H1 (cell line): ENCODE data around the gene AVPR1B. TPM values are rescaled to one million over a fixed set of nuclear protein-coding genes. Genes with fewer than 3 reads are reported as not detected.

Experiments
- CTCF ChIA-PET: fragments of 300-600 bp; sonication (Branson Sonifier 250); formaldehyde crosslinking; loops from one replicate; lab custom pipeline; 2021; ENCODE audit not compliant: partially characterized antibody; lab: Charles Lee
- POLR2A ChIA-PET: fragments of 300-600 bp; sonication (Branson Sonifier 250); formaldehyde crosslinking; loops from one replicate; lab custom pipeline; 2021; ENCODE audit warnings: inconsistent platforms; ENCODE audit not compliant: partially characterized antibody; lab: Charles Lee
- DNase-seq, 2 experiments: peaks; one replicate each; pipeline versions ENCODE4 v3.0.0 to v3.0.0-alpha.2; 2010 to 2022; ENCODE audit warnings: low spot score in 2 of 2, low read depth in 1 of 2, mixed read lengths in 1 of 2
- FAIRE-seq: peaks from 2 replicates; lab custom pipeline; 2011; peaks lifted over from hg19 to GRCh38; lab: Jason Lieb, UNC
- H2AFZ ChIP-seq: 2 replicates; pipeline ENCODE4 v1.8.1; 2012; ENCODE audit warnings: low read length, inconsistent platforms
- H2AK5ac ChIP-seq: 2 replicates; pipeline ENCODE4 v1.6.1; 2013; ENCODE audit warnings: low read depth, low read length
- H2BK120ac ChIP-seq: replicated peaks from 2 replicates; pipeline ENCODE3; 2013; ENCODE audit warnings: low read depth, low read length, inconsistent platforms
- H2BK12ac ChIP-seq: 2 replicates; pipeline ENCODE4 v1.6.1; 2013; ENCODE audit warnings: low read depth, low read length
- H2BK15ac ChIP-seq: 2 replicates; pipeline ENCODE4 v1.6.1; 2013; ENCODE audit warnings: low read length
- H2BK20ac ChIP-seq: 2 replicates; pipeline ENCODE4 v1.6.1; 2013; ENCODE audit warnings: low read length
- H2BK5ac ChIP-seq: 2 replicates; pipeline ENCODE4 v1.6.1; 2013; ENCODE audit warnings: low read depth, low read length
- H3K14ac ChIP-seq: 2 replicates; pipeline ENCODE4 v1.6.1; 2013; ENCODE audit warnings: inconsistent platforms; ENCODE audit not compliant: insufficient read length
- H3K18ac ChIP-seq: 2 replicates; pipeline ENCODE4 v1.6.1; 2013; ENCODE audit warnings: low read length; ENCODE audit errors: extremely low read depth
- H3K23ac ChIP-seq: 2 replicates; pipeline ENCODE4 v1.6.1; 2013; ENCODE audit warnings: inconsistent platforms; ENCODE audit not compliant: insufficient read length
- H3K23me2 ChIP-seq: 2 replicates; pipeline ENCODE4 v1.6.1; 2013; ENCODE audit warnings: low read depth, low read length
- H3K27ac ChIP-seq: 2 replicates; pipeline ENCODE4 v1.6.1; 2011; ENCODE audit warnings: low read depth, low read length, inconsistent platforms
- H3K27me3 ChIP-seq, 4 experiments: replicated peaks in 1 of 4; 1 replicate in 1 of 4; 2 replicates in 3 of 4; pipeline versions ENCODE4 v1.6.1 to v1.8.1; 2011 to 2013; ENCODE audit warnings: low read length in 3 of 4, mild to moderate bottlenecking in 3 of 4, inconsistent platforms in 2 of 4, mixed read lengths in 2 of 4, moderate library complexity in 1 of 4; ENCODE audit not compliant: control insufficient read depth in 3 of 4, insufficient read depth in 3 of 4; ENCODE audit errors: extremely low read depth in 1 of 4
- H3K36me3 ChIP-seq, 4 experiments: 2 replicates each; pipeline versions ENCODE4 v1.6.1 to v1.8.1; 2011 to 2013; ENCODE audit warnings: mild to moderate bottlenecking in 4 of 4, low read length in 3 of 4, moderate library complexity in 2 of 4, control low read depth in 1 of 4, inconsistent platforms in 1 of 4; ENCODE audit not compliant: insufficient read depth in 4 of 4, control insufficient read depth in 2 of 4
- H3K4ac ChIP-seq: replicated peaks from 2 replicates; pipeline ENCODE3; 2013; ENCODE audit warnings: low read length, low read depth, mixed read lengths, inconsistent platforms; ENCODE audit not compliant: insufficient read length
- H3K4me1 ChIP-seq, 4 experiments: replicated peaks in 1 of 4; 1 replicate in 1 of 4; 2 replicates in 3 of 4; pipeline versions ENCODE4 v1.6.1 to v1.8.1; 2011 to 2013; ENCODE audit warnings: low read length in 3 of 4, inconsistent platforms in 2 of 4, mixed read lengths in 1 of 4; ENCODE audit not compliant: insufficient read depth in 4 of 4, control insufficient read depth in 3 of 4
- H3K4me2 ChIP-seq, 2 experiments: 2 replicates each; pipeline versions ENCODE4 v1.6.1 to v1.8.1; 2011 to 2013; ENCODE audit warnings: low read depth in 2 of 2, low read length in 2 of 2, control low read depth in 1 of 2, inconsistent platforms in 1 of 2, mild to moderate bottlenecking in 1 of 2; ENCODE audit not compliant: insufficient read depth in 1 of 2
- H3K4me3 ChIP-seq, 4 experiments: fragments of 200-600, 300-600 bp in 1 of 4; sonication (generic), shearing (Covaris generic), sonication (Bioruptor Twin) in 1 of 4; 2 replicates each; pipeline versions ENCODE4 v1.5.1 to v1.8.1; 2011 to 2016; ENCODE audit warnings: low read length in 4 of 4, low read depth in 3 of 4, control low read depth in 2 of 4, inconsistent platforms in 2 of 4, mild to moderate bottlenecking in 2 of 4, mixed read lengths in 1 of 4, moderate library complexity in 1 of 4; ENCODE audit not compliant: insufficient read depth in 2 of 4; ENCODE audit errors: extremely low read depth in 1 of 4
- H3K56ac ChIP-seq: replicated peaks from 2 replicates; pipeline ENCODE3; 2013; ENCODE audit warnings: low read depth, mild to moderate bottlenecking, mixed read lengths, low read length, inconsistent platforms; ENCODE audit not compliant: insufficient read length
- H3K79me1 ChIP-seq: 2 replicates; pipeline ENCODE4 v1.6.1; 2013; ENCODE audit warnings: low read depth, low read length, control low read depth
- H3K79me2 ChIP-seq, 2 experiments: 2 replicates each; pipeline versions ENCODE4 v1.6.1 to v1.8.1; 2012 to 2013; ENCODE audit warnings: low read length in 2 of 2, mild to moderate bottlenecking in 2 of 2, inconsistent platforms in 1 of 2; ENCODE audit not compliant: insufficient read depth in 2 of 2, control insufficient read depth in 1 of 2
- H3K9ac ChIP-seq, 4 experiments: replicated peaks in 1 of 4; 1 replicate in 1 of 4; 2 replicates in 3 of 4; pipeline versions ENCODE4 v1.6.1 to v1.8.1; 2011 to 2013; ENCODE audit warnings: low read depth in 3 of 4, low read length in 3 of 4, control low read depth in 2 of 4, mild to moderate bottlenecking in 2 of 4, moderate library complexity in 2 of 4, inconsistent platforms in 1 of 4; ENCODE audit errors: extremely low read depth in 1 of 4
- H3K9me3 ChIP-seq, 2 experiments: 2 replicates each; pipeline versions ENCODE4 v1.6.1 to v1.8.1; 2012 to 2013; ENCODE audit warnings: mild to moderate bottlenecking in 2 of 2, moderate library complexity in 2 of 2, control low read depth in 1 of 2, inconsistent platforms in 1 of 2, low read depth in 1 of 2, low read length in 1 of 2, mixed read lengths in 1 of 2; ENCODE audit not compliant: insufficient read depth in 2 of 2
- H4K20me1 ChIP-seq, 2 experiments: replicated peaks in 1 of 2; 2 replicates each; pipeline versions ENCODE3 to v1.8.1; 2011 to 2013; ENCODE audit warnings: inconsistent platforms in 2 of 2, low read length in 2 of 2, mild to moderate bottlenecking in 1 of 2; ENCODE audit not compliant: insufficient read depth in 2 of 2, control insufficient read depth in 1 of 2
- H4K5ac ChIP-seq: 2 replicates; pipeline ENCODE4 v1.6.1; 2013; ENCODE audit warnings: low read length, low read depth, mixed read lengths, inconsistent platforms; ENCODE audit not compliant: insufficient read length
- H4K8ac ChIP-seq: 2 replicates; pipeline ENCODE4 v1.8.0; 2013; ENCODE audit warnings: mild to moderate bottlenecking, moderate library complexity, low read length, inconsistent platforms; ENCODE audit not compliant: insufficient read depth; ENCODE audit errors: extremely low read depth
- H4K91ac ChIP-seq: replicated peaks from 2 replicates; pipeline ENCODE3; 2013; ENCODE audit warnings: low read length, mixed read lengths, inconsistent platforms; ENCODE audit not compliant: insufficient read length
- BCL11A ChIP-seq, 2 experiments: IDR thresholded peaks; one replicate each; pipeline ENCODE4 v1.6.1; 2011; ENCODE audit warnings: low read depth in 2 of 2, low read length in 2 of 2, mild to moderate bottlenecking in 2 of 2
- JUN ChIP-seq: IDR thresholded peaks from 2 replicates; pipeline ENCODE4 v1.6.1; 2011; ENCODE audit warnings: low read depth, mild to moderate bottlenecking, improper control_type of control experiment, low read length
- MAX ChIP-seq: IDR thresholded peaks from 2 replicates; pipeline ENCODE4 v1.6.1; 2012; ENCODE audit warnings: inconsistent platforms
- RNF2 ChIP-seq: fragments of 200-900, 300-1000 bp; sonication (generic); IDR thresholded peaks from 2 replicates; pipeline ENCODE4 v1.7.1; 2016; ENCODE audit warnings: borderline replicate concordance, low read depth, mild to moderate bottlenecking, antibody characterized with exemption, low read length; ENCODE audit not compliant: poor library complexity, severe bottlenecking; ENCODE audit errors: missing control alignments
- RXRA ChIP-seq: IDR thresholded peaks from 2 replicates; pipeline ENCODE4 v1.6.1; 2011; ENCODE audit warnings: low read depth, mild to moderate bottlenecking, low read length, moderate library complexity; ENCODE audit not compliant: insufficient read depth
- SP1 ChIP-seq: IDR thresholded peaks from 2 replicates; pipeline ENCODE4 v1.6.1; 2011; ENCODE audit warnings: low read depth, low read length
- TAF1 ChIP-seq: IDR thresholded peaks from 2 replicates; pipeline ENCODE4 v1.6.1; 2011; ENCODE audit warnings: mild to moderate bottlenecking, low read depth, low read length
- TCF12 ChIP-seq: IDR thresholded peaks from 2 replicates; pipeline ENCODE4 v1.6.1; 2011; ENCODE audit warnings: low read depth, mild to moderate bottlenecking, low read length
- WGBS, 2 experiments: shearing (Covaris generic) in 1 of 2; methylation state at CpG; one replicate each; pipeline versions ENCODE4 v1.1.6 to v1.1.7; 2013 to 2015; ENCODE audit warnings: low lambda C conversion rate in 2 of 2, mixed read lengths in 2 of 2, inconsistent platforms in 1 of 2, low coverage in 1 of 2, missing lambda C conversion rate in 1 of 2; ENCODE audit not compliant: insufficient replicate concordance in 2 of 2, insufficient coverage in 1 of 2, insufficient read length in 1 of 2; ENCODE audit errors: extremely low coverage in 1 of 2, missing lambda C conversion rate in 1 of 2; 5-methylcytosine and 5-hydroxymethylcytosine counted together
- polyA plus RNA-seq, 7 experiments: library from polyadenylated mRNA; depleted of rRNA in 3 of 7; stranded (reverse) in 5 of 7; unstranded in 2 of 7; fragments of >200 nt in 5 of 7; fragments of 200-250 nt in 2 of 7; gene quantifications; 1 replicate in 5 of 7; 2 replicates in 1 of 7; 4 replicates in 1 of 7; pipeline versions ENCODE4 v1.2.1 to v1.2.3, GENCODE V29; 2011 to 2013; ENCODE audit warnings: missing spikeins in 2 of 7, mixed read lengths in 2 of 7
- total RNA-seq: library from RNA; stranded (reverse); fragmentation: NEBNext Ultra II Directional; extraction: Animal tissue kit (Norgen Biotek cat#: 25700); gene quantifications from 2 replicates; pipeline ENCODE4 v1.2.1, GENCODE V29; 2021

Gene AVPR1B
- total and polyA plus RNA-seq, 2 of the 8 experiments (the other 6 are each of a cell fraction or from before 2014, with no cell fraction given) = 0.29 to 0.50 TPM

GRCh38 chr1:206135248-206135647, 18.1 kb upstream of the AVPR1B start:
- no peak overlapping the region for H2BK20ac ChIP-seq
- no peak overlapping the region for H4K5ac ChIP-seq
- H2BK120ac ChIP-seq = no peak overlapping the region
- ChIA-PET CTCF (interaction anchor here (0.5 to 1.6 kb wide), 7 partner anchors 10 to 712 kb away, joined by 3 to 5 read pairs (median 3); no protein-coding TSS in a partner anchor), POLR2A (no interaction called here)
- no peak overlapping the region for H3K23ac ChIP-seq
- H3K79me2 ChIP-seq = no peaks in the 10 kb centered on the region
- no peak overlapping the region for H4K91ac ChIP-seq
- no peak overlapping the region for H3K18ac ChIP-seq
- H2AFZ ChIP-seq = no peak overlapping the region
- TF ChIP-seq JUN = no peak
- no peak for TF ChIP-seq RNF2
- no peak for TF ChIP-seq RXRA
- no peak for TF ChIP-seq BCL11A (IDR thresholded peaks at IDR 0.05; ENCODE audit: low read depth in 2 of 2, low read length in 2 of 2)
- no peak for TF ChIP-seq TAF1
- no peak for TF ChIP-seq TCF12
- no peak for TF ChIP-seq SP1
- TF ChIP-seq MAX = no peak
- H3K79me1 ChIP-seq = no peaks in the 10 kb centered on the region
- H2BK5ac ChIP-seq = no peak overlapping the region
- no peaks in the 10 kb centered on the region for H4K20me1 ChIP-seq
- FAIRE-seq (no peak), DNase-seq (no peak)
- no peak overlapping the region for H2BK12ac ChIP-seq
- no peak overlapping the region for H3K4me3 ChIP-seq
- H3K23me2 ChIP-seq = no peaks in the 10 kb centered on the region
- no peak overlapping the region for H3K4me2 ChIP-seq
- H3K14ac ChIP-seq = no peak overlapping the region
- H3K9me3 ChIP-seq = no peaks in the 10 kb centered on the region; a peak in 1 of 4 replicates
- H2BK15ac ChIP-seq = no peak overlapping the region
- no peak overlapping the region for H3K4ac ChIP-seq
- H2AK5ac ChIP-seq = no peak overlapping the region
- no peaks in the 10 kb centered on the region for H3K36me3 ChIP-seq
- H3K9ac ChIP-seq = no peak overlapping the region
- 77% methylated on average over 2 of the region's 2 CpGs; no CpG with 5 or more reads in 1 of the 2 experiments for WGBS, 2 experiments
- no peaks in the 10 kb centered on the region for H3K4me1 ChIP-seq
- H4K8ac ChIP-seq = no peak overlapping the region
- no peak overlapping the region for H3K56ac ChIP-seq
- H3K27me3 ChIP-seq = no peaks in the 10 kb centered on the region
- no peak overlapping the region for H3K27ac ChIP-seq
